Measurements from ENCODE around the gene APOD.

APOD gene

GRCh38 chr3:195584543-195584870 lies 767 bp upstream of the APOD start:
- FAIRE-seq = no peak

DNA sequence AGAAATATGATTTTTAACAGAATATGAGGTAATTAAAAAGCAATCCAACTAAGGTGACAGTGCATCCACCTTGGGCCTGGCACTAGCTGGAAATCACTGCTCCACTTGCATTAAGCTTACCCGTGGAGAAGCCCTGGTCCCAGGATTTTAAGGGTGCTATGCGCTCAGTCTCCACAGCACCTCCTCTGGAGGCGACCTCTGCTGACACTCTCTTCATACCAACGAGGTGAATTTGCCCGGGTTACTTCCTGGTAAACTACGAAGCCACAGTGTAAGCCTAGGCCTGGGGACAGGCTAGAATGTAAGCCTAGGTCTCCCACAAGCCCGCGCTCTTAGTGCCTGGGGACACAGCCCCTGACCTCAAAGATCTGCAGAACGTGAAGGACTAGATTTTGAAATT lies 793 bp downstream of the APOD start:
- no peak for FAIRE-seq

DNA sequence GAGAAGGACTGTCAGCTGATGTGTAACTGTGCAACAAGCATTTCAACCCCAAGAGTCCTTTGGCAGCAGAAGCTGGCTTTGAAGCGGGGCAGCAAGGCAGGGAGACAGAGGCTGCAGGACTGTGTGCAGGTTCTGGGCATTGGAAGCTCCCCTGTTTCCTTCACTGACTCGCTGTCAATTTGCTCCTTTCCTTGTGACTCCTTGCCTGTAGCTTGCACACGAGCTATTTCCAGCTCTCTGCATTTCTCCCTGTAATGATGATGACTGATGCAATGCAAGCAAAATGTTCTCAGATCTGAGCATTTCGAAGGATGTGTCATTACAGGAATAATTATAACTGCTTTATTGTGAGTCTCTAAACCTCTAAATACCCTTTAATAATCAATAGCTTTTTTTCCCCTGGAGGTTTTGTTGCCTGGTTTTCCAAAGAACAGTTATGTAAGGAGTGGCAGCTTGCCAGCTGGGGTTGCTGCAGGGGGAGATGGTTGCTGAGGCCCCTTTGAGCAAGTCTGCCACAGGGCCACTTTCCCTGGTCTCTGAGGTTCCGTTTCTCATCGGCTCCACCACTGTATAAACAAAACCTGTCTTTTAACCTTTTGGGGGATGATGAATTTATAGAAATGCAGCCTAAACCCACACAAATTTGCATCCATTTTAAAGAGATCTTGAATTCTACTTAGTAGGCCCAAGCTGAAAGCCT lies 2.8 kb downstream of the APOD start:
- FAIRE-seq = no peak

DNA sequence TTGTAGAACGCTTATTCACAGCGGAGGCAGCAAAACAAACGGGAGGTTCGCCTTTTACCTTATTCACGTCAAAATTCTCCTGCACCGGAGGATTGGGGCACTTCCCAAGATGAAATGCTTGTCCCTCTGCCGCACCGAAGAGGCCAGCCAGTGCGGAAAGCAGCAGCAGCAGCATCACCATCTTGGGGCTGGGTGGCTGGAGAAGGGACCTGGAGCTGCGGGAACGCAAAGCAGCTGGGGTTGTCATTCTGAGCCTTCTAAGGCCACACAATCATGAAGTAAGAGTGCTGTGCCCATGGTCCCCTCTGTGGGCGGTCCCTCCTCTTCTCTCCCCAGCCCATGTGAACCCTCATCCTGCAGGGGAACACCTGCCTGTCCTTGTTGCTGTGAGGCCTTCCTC lies 4.5 kb downstream of the APOD start:
- FAIRE-seq = no peak

DNA sequence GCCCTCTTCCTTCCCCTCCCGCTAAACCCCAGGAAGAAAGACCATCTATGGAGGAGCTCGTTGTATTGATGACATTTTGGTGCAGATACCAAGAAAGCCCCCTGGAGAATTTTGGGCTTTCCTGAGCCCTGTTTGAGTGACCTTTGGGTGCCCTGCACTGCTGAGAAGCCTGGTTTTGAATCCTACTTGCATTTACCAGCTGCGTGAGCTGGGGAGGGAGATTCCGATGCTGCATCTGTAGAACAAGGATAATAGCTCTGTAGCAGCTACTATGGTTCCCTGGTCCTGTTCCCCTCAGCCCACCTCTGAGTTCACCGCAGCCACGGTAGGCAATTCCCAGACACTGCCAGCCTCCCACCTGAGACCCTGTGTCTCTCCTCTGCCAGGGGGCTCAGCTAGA lies 5.2 kb downstream of the APOD start:
- no peak for FAIRE-seq

DNA sequence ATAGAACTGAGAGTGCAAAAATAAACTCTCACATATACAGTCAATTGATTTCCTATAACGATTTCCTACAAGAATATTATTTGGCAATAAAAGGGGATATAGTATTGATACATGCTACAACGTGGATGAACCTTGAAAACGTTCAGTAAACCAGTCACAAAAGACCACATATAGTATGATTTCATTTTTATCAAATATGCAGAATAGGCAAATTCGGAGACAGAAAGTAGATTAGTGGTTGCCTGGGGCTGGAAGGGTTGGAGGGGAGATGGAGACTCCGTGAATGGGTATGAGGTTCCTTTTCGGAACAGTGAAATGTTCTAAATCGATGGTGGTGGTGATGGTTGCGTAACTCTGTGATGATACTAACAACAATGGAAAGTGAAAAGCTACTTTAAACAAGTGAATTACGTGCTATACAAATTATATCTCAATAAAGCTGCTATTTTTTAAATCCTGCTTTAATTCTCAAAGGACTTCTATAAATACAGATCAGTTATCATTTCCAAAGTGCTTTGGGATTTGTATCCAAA lies 6.0 kb downstream of the APOD start:
- no peak for FAIRE-seq

GRCh38 chr3:195574497-195575304 lies 9.0 kb downstream of the APOD start:
- FAIRE-seq = no peak

DNA sequence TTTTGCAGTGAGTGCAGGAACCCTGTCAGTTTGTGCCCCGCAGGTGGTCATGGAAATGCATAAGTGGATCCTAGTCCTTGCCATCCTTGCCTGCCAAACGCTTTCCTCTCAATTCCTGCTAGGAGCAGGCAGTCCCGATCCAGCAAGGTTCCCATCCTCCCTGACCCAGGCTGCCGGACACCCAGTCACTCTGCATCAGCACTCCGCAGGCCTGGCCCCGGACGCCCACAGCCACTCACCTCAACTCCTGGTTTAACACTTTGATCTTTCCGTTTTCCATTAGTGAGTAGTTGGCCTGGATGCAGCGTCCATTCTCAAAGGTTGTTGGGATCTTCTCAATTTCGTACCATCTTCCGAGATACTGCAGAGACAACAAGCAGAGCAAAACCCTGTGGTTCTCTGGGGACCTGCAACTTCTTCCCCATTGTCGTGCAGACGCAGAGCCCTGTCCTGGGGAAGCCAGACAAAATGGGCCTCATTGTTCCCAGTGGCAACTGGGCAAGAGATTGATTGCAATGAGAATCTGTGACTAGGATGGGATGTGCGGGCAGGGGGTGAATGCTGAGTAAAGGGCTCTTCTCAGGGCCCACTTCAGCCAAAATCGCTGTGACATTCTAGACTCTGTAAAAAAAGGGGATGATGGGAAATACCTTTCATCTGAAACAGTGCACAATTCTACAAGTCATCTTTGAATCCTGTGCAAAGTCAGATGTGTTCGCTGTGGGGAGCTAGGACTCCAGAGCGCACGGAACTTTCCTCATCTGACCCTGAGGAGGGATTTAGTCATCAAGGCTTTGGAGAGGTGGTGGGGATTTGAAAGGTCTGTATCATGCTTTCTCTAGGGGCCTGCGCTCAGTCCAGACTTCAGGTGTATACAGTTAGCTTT lies 9.9 kb downstream of the APOD start:
- FAIRE-seq = no peak

GRCh38 chr3:195571361-195571760 lies 12.4 kb downstream of the APOD start:
- FAIRE-seq = no peak

DNA sequence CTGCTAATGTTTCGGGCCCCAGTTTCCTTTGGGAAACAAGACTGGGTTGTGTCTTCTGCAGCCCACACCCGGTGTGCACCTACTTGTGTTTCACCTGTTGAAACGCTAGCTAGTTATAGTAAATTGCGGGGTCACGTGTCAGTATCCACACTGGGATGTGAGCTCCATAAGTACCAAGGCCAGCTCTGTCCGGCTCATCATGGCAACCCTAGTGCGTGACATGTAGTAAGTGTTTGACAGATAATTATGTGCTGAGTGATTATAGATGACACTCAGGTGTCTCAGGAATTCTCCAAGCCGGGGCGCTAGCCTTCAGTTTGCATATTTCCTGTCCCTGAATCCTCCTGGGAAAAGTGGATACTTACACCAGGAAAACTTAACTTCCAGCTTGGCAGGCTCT lies 12.8 kb downstream of the APOD start:
- no peak for FAIRE-seq

DNA sequence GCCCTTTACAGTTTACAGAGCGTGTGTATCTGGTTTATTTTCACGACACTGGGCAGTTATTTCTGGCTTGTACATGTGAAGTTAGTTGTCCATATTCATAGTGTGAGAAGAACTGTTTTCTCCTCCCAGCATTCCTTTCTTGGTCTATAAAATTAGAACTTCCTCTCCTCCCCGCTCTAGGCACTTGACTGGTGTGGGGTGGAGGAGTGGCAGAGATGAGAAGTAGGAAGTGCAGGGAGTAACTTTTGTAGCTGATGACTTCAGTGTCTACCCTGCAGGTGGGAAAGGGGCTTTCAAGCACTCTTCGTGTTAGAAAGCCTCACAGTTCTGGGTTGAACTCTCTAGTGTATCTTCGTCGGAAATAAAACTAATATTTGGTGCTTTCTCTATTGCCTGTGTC lies 13.4 kb downstream of the APOD start:
- FAIRE-seq = no peak

GRCh38 chr3:195568630-195569029 lies 15.1 kb downstream of the APOD start:
- no peak for FAIRE-seq

DNA sequence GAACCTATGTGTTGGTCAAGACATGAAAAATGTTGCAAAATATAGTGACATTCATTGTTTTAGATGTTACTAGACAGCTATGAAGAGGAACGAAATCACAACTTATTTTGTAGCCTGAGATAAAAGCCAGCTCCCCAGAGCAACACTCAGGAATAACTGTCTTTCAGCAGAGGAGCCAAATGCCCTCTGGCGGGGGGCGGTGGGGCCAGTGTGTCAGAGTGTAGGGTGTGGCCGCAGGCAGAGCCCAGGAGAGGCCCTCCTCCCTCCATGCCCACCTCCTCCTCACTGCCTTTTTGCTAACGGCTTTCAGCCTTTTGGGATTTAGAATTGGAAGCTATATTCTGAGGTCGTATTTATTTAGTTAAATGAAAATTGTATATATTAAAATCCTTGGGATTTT lies 16.9 kb downstream of the APOD start:
- FAIRE-seq = no peak

DNA sequence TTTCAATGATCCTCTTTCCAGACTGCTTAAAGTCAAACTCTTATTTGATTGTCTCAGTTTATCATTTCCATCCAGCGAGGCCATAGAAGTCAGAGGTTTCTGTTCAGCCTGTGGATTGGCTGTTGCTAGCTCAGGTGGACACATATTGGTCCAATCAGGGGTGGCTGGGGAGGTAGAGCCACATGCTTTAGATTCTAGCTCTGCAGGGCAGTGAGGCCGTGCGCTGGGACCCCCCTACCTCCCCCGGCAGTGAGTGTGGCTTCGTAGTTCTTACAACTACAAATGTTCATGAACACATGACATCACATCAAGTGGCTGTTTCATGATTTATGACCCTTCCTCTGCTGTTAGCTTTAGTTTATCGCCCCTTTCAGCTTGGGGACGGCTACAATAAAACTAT lies 18.0 kb downstream of the APOD start:
- FAIRE-seq = no peak

GRCh38 chr3:195563317-195563716 lies 20.4 kb downstream of the APOD start:
- no peak for FAIRE-seq

GRCh38 chr3:195559723-195560409 lies 23.9 kb downstream of the APOD start:
- FAIRE-seq = no peak

- FAIRE-seq = peak; percentile 3
These were observed 25.1 kb downstream of the APOD start for GRCh38 chr3:195558602-195559001.

- no peak for FAIRE-seq
These were observed 26.4 kb downstream of the APOD start for GRCh38 chr3:195557322-195557721.

DNA sequence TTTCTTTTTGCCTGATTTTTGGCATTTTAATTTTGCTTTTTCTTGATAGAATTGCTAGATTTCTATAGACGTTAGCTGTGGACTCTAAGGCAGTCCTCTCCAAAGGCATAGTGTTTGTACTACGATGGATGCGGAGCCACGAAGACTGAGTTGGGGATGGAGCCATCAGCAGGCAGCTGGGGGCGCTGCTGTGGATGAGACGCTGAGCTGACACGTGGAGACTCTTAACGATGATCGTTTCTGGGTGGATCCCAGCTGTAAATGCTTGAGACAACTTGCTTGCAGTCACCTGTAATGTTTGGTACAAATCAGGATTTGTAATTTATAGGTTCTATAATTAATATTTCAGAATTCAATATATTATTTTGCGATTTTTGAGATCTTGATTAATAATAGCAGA lies 27.4 kb downstream of the APOD start:
- FAIRE-seq = no peak

DNA sequence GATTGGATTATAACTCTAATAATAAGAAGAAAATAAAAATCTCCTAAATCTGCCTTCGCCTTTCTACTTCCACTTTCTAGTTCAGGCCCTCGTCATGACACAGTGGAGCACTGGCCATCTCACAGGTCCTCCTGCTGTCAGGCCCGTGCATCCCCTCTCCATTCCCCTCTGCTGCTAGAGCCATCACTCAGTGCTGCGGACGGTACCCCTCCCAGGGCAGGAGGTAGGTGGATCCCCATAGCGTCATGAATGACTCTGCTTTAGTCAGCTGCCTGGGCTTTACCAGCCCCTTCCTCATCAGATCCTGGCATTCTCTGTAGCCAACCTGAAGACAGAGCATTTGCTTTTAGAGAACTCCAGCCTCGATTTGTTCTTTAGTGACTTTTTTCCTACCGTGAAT lies 28.6 kb downstream of the APOD start:
- FAIRE-seq = no peak

DNA sequence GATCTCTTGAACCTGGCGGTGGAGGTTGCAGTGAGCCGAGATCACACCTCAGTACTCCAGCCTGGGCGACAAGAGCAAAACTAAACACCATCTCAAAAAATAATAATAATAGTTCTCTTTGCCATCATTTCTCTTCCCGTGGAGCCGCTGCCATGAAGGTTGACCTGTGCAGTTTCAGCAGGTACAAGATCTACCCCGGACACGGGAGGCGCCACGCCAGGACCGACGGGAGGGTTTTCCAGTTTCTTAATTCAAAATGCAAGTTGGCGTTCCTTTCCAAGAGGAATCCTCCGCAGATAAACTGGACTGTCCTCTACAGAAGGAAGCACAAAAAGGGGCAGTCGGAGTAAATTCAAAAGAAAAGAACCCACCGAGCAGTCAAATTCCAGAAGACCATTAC lies 29.3 kb downstream of the APOD start:
- no peak for FAIRE-seq

DNA sequence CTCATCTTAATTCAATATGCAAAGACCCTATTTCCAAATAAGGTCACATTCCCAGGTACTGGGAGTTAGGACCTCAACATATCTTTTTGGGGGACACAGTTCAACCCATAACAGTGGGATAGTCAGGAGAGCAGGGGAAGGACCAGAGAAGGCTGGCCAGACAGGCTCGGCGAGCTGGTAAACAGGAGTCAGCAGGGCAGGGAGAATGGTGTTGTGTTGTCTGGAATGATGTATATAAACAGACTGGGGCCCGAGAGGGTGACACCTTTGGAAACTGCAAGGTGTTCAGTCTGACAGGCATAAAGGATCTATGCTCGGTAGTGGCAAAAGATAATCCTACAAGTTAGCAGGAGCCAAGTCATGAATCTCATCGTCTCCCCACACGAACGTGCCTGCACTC lies 30.5 kb downstream of the APOD start:
- no peak for FAIRE-seq

Measured in G401.6 (cell line).